Inflammatory macrophage treated with lipopolysaccharide for 4 hours (primary cell): ENCODE data around the gene LEMD3.

Experiments
- DNase-seq: peaks from one replicate; pipeline ENCODE4 v3.0.0-alpha.2; 2020

LEMD3 gene

GRCh38 chr12:65169320-65170208 lies at the start of gene LEMD3:
LEMD3 (plus strand) TSS chr12:65169583; CDS start chr12:65169597, 14 bp downstream.
- DNase-seq: peak; percentile 93

GRCh38 chr12:65121049-65121955 lies 48.1 kb upstream of the LEMD3 start, which contains the start of gene WIF1:
WIF1 (minus strand) TSS chr12:65121305; CDS start chr12:65121191, 114 bp downstream.
- DNase-seq: peak; percentile 7

- DNase-seq: no peak
Observed at GRCh38 chr12:65121956-65122469, 47.4 kb upstream of the LEMD3 start.

GRCh38 chr12:65122703-65123102 lies 46.7 kb upstream of the LEMD3 start:
- DNase-seq: no peak

GRCh38 chr12:65123435-65124063 lies 45.8 kb upstream of the LEMD3 start:
- DNase-seq: peak; percentile 71

GRCh38 chr12:65125247-65125646 lies 44.1 kb upstream of the LEMD3 start:
- DNase-seq: peak; percentile 33

GRCh38 chr12:65125975-65126374 lies 43.4 kb upstream of the LEMD3 start:
- no peak for DNase-seq

GRCh38 chr12:65126482-65126881 lies 42.9 kb upstream of the LEMD3 start:
- no peak for DNase-seq

GRCh38 chr12:65133879-65134278 lies 35.5 kb upstream of the LEMD3 start:
- DNase-seq: no peak

- DNase-seq: no peak
Observed at GRCh38 chr12:65139389-65139788, 30.0 kb upstream of the LEMD3 start.

GRCh38 chr12:65140738-65141137 lies 28.6 kb upstream of the LEMD3 start:
- no peak for DNase-seq

- no peak for DNase-seq
Observed at GRCh38 chr12:65147312-65147905, 22.0 kb upstream of the LEMD3 start.

- no peak for DNase-seq
Observed at GRCh38 chr12:65152012-65152411, 17.4 kb upstream of the LEMD3 start.

GRCh38 chr12:65152596-65152995 lies 16.8 kb upstream of the LEMD3 start:
- no peak for DNase-seq

GRCh38 chr12:65155784-65156183 lies 13.6 kb upstream of the LEMD3 start:
- peak; percentile 32 for DNase-seq

GRCh38 chr12:65156366-65156841 lies 13.0 kb upstream of the LEMD3 start:
- DNase-seq: peak; percentile 75

GRCh38 chr12:65157091-65157490 lies 12.3 kb upstream of the LEMD3 start:
- no peak for DNase-seq

- DNase-seq: no peak
Observed at GRCh38 chr12:65162609-65163008, 6.8 kb upstream of the LEMD3 start.

- no peak for DNase-seq
Observed at GRCh38 chr12:65164244-65164643, 5.1 kb upstream of the LEMD3 start.

GRCh38 chr12:65164774-65165173 lies 4.6 kb upstream of the LEMD3 start:
- DNase-seq: peak; percentile 6

- peak; percentile 46 for DNase-seq
Observed at GRCh38 chr12:65168681-65169319, 583 bp upstream of the LEMD3 start.
